Endothelial cell of umbilical vein (primary cell): ENCODE results near the gene PDCD1LG2.

Source experiments
- EZH2 ChIP-seq: IDR thresholded peaks from 2 replicates; pipeline ENCODE4 v1.6.1; 2012; ENCODE audit warnings: borderline replicate concordance, low read depth, mild to moderate bottlenecking, moderate library complexity, low read length, inconsistent platforms; ENCODE audit not compliant: severe bottlenecking
- POLR2AphosphoS5 ChIP-seq: IDR thresholded peaks from 2 replicates; pipeline ENCODE4 v1.6.1; 2012; ENCODE audit warnings: low read depth, mild to moderate bottlenecking, control low read depth, low read length, moderate library complexity; ENCODE audit not compliant: insufficient read depth
- TF ChIP-seq, protein P1 (sequence below), 2 donors: IDR thresholded peaks; 1 replicate in 1 of 2; 2 replicates in 1 of 2; pipeline ENCODE4 v1.5.1; 2011; ENCODE audit warnings: low read length in 2 of 2, mild to moderate bottlenecking in 2 of 2, moderate library complexity in 2 of 2, control low read depth in 1 of 2, inconsistent platforms in 1 of 2, low read depth in 1 of 2; ENCODE audit not compliant: insufficient read depth in 1 of 2; ENCODE audit errors: extremely low read depth in 1 of 2

DNA sequence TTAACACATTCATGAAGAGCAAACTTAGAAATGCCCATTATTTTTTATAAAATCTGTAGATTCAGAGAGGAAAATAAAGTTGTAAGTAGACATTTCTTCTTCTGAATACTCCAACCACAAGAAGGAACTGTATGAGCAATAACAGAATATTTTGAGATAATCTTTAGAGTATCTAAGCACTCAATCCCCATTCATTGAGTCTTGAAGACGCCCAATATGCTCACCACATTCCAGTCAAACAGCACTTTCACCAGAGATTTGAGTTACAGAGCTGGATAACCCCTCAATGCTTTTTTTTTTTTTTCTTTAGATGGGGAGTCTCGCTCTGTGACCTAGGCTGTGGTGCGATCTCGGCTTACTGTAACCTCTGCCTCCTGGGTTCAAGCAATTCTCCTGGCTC lies 103.9 kb downstream of the PDCD1LG2 start:
- TF ChIP-seq POLR2AphosphoS5 (no peak), EZH2 (no peak)
- TF ChIP-seq, protein P1, sequence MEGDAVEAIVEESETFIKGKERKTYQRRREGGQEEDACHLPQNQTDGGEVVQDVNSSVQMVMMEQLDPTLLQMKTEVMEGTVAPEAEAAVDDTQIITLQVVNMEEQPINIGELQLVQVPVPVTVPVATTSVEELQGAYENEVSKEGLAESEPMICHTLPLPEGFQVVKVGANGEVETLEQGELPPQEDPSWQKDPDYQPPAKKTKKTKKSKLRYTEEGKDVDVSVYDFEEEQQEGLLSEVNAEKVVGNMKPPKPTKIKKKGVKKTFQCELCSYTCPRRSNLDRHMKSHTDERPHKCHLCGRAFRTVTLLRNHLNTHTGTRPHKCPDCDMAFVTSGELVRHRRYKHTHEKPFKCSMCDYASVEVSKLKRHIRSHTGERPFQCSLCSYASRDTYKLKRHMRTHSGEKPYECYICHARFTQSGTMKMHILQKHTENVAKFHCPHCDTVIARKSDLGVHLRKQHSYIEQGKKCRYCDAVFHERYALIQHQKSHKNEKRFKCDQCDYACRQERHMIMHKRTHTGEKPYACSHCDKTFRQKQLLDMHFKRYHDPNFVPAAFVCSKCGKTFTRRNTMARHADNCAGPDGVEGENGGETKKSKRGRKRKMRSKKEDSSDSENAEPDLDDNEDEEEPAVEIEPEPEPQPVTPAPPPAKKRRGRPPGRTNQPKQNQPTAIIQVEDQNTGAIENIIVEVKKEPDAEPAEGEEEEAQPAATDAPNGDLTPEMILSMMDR (IDR thresholded peaks at IDR 0.05; ENCODE audit: extremely low read depth in 1 of 2, insufficient read depth in 1 of 2, low read depth in 1 of 2, low read length in 2 of 2): no peak
